D341Med (cell line): ENCODE data around the gene GPRIN3.

Experiments
- DNase-seq: peaks from one replicate; pipeline ENCODE4 v3.0.0; 2012; ENCODE audit warnings: low spot score

The GPRIN3 gene

GRCh38 chr4:89290727-89291516, 16.7 kb downstream of the GPRIN3 start:
- peak; percentile 59 for DNase-seq

GRCh38 chr4:89289312-89289711, 18.3 kb downstream of the GPRIN3 start:
- DNase-seq, result no peak

GRCh38 chr4:89288430-89288829, 19.2 kb downstream of the GPRIN3 start:
- no peak for DNase-seq

- DNase-seq, result no peak
Observed at GRCh38 chr4:89287945-89288344, 19.7 kb downstream of the GPRIN3 start.

GRCh38 chr4:89285745-89286144, 21.9 kb downstream of the GPRIN3 start:
- DNase-seq, result no peak

GRCh38 chr4:89284828-89285227, 22.8 kb downstream of the GPRIN3 start:
- DNase-seq, result no peak

- no peak for DNase-seq
Observed at GRCh38 chr4:89284020-89284424, 23.6 kb downstream of the GPRIN3 start.

- DNase-seq, result no peak
Observed at GRCh38 chr4:89283226-89284009, 24.2 kb downstream of the GPRIN3 start.

- no peak for DNase-seq
Observed at GRCh38 chr4:89279385-89279784, 28.2 kb downstream of the GPRIN3 start.

- no peak for DNase-seq
Observed at GRCh38 chr4:89277412-89277811, 30.2 kb downstream of the GPRIN3 start.

- no peak for DNase-seq
Observed at GRCh38 chr4:89276296-89276695, 31.3 kb downstream of the GPRIN3 start.

GRCh38 chr4:89275587-89275986, 32.0 kb downstream of the GPRIN3 start:
- no peak for DNase-seq

- DNase-seq, result no peak
Observed at GRCh38 chr4:89273741-89274141, 33.9 kb downstream of the GPRIN3 start.

GRCh38 chr4:89270792-89271191, 36.8 kb downstream of the GPRIN3 start:
- no peak for DNase-seq

- no peak for DNase-seq
Observed at GRCh38 chr4:89269121-89269666, 38.4 kb downstream of the GPRIN3 start.

GRCh38 chr4:89268679-89269078, 38.9 kb downstream of the GPRIN3 start:
- DNase-seq, result no peak

- DNase-seq, result no peak
Observed at GRCh38 chr4:89267846-89268245, 39.8 kb downstream of the GPRIN3 start.

GRCh38 chr4:89267392-89267791, 40.2 kb downstream of the GPRIN3 start:
- DNase-seq, result no peak

GRCh38 chr4:89266128-89266527, 41.5 kb downstream of the GPRIN3 start:
- DNase-seq, result no peak

- DNase-seq, result no peak
Observed at GRCh38 chr4:89263265-89263664, 44.3 kb downstream of the GPRIN3 start.

- DNase-seq, result no peak
Observed at GRCh38 chr4:89259301-89260028, 48.1 kb downstream of the GPRIN3 start.

- no peak for DNase-seq
Observed at GRCh38 chr4:89258506-89258905, 49.1 kb downstream of the GPRIN3 start.
